Fibroblast of the conjunctiva (primary cell): ENCODE measurements around the gene CNGA3.

Experiments
- DNase-seq: peaks from one replicate; pipeline ENCODE4 v3.0.0-alpha.2; 2010; ENCODE audit warnings: low read depth

CNGA3 gene

DNA sequence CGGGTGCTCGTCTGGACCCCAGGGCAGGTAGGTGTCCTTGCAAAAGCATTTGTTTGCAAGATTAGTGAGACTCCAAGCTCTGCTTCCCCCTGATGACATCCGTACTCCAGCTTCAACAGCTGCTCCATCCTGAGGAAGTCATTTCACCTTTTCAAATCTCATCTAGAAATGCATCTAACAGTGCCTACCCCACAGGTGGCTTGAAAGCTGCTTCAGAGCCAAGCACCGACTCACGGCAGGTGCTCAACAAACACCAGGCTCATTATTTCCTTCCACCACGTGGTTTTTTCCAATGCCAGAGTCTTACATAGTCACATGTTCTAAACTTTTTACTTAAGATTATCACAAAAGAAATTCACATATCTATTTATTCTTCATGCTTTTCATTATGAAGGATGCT lies 31.9 kb downstream of the CNGA3 start:
- no peak for DNase-seq

DNA sequence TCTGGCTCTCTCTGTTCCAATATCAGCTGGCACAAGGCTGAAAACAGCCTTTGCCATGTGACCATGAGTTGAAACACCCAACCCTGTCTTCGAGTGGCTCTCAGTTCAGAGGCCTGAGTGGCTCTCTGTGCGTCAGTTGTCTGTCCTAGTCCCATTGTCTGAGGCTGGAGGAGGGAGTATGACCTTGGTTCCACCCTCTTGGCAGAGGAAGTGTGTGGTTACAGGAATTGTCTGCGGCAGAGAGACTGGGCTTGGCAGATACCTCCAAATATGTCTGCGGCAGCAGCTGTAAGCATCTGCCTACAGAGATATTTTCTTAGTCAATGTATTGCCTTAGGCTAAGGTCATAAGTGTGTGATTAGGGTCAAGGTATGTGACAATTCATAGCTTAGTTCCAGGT lies 32.6 kb downstream of the CNGA3 start:
- DNase-seq = no peak

- DNase-seq = no peak
Observed at GRCh38 chr2:98379311-98380202, 33.3 kb downstream of the CNGA3 start.

DNA sequence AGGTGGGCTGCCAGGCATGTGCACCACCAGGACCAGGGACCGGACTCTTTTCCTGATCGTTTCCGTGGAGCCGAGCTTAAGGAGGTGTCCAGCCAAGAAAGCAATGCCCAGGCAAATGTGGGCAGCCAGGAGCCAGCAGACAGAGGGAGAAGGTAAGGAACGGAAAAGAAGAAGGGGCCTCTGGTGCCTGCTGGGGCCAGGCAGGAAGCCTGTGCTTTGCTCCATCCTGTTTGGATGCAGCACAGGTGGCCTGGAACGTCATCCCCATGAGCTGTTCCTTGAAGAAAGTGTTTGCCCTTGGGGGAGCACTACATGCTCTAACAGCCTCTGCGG lies 33.9 kb downstream of the CNGA3 start:
- DNase-seq = no peak

DNA sequence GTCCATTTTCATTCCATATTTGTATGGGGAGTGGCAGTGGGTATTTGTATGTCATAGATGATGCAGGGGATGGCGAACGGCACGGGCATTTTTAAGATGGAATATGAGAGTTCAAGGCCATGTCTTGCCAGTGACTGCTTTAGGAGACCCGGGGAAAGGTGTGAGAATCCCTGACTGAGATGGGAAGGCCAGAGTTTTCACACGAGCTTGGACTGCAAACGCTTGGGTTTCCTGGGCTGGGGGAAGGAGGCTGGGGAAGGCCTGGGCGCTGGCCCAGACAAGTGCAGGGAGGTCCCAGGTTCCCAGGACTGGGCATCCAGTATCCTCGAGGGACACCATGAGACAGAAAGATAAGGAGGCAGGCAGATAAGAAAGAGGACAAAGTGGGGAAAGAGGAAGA lies 35.2 kb downstream of the CNGA3 start:
- DNase-seq = no peak

- DNase-seq = no peak
Observed at GRCh38 chr2:98382086-98382485, 35.8 kb downstream of the CNGA3 start.

GRCh38 chr2:98382739-98383138 lies 36.5 kb downstream of the CNGA3 start:
- DNase-seq = no peak

DNA sequence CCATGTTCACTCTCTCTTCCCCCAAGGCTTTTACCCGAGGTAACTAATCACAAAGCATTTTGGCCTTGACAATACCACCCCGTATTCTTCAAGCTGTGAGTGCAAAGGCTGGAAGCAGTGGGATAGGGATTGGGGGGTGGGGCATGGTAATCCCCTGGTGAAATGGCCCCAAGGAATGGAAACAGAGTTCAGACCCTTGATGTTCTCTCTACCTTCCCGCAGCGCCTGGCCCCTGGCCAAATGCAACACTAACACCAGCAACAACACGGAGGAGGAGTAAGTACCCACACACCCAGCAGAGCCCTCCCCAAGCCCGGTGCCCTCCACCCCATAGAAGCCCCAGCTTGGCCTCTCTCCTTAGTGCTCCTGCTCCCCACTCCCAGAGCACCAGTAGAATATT lies 36.9 kb downstream of the CNGA3 start:
- no peak for DNase-seq

DNA sequence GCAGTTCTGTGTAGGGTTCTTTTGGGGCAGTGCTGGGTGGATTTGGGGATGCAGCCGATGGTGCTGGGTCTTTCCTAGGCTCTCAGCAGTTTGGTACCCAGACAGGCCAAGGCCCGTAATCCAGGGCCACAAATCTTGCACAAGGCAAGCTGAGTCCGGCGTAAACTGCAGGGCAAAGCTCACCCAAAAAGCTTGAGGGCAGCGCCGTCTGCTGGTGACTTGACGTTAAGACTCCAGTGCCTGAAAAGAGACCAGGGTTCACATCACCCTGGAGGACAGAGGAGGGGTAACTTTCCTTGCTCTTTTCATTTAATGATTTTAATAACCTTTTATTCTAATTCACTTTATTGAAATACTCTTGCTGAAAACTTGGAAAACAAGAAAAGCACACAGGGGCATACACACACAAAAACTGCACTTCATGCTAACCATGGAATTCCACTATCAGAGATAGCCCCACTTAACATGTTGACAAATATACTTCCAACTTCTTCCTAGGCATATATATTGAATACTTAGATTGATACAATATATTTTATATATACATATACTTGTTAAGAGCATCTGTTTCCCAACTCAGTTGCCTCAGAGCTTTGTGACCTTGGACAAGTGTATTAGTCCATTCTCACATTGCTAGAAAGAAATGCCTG lies 38.9 kb downstream of the CNGA3 start:
- DNase-seq = peak; percentile 60

DNA sequence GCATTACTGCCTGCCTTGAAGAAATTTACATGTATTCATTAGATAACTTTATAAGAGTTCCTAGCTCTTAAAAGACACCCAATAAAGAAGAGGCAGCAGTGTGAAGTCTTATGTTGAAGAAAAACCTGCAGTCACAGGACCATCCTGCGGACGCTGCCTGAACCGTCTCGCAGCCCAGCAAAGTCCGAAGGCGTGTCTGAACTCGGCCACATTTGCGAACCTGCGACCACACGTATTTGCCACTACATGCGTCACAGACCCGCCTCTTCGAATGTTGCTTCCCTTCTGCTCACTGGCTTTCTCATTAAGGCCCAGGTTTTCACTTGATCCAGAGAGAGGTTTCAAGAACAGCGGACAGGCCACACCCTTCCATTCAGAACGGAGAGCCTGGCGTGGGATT lies 41.2 kb downstream of the CNGA3 start:
- DNase-seq = no peak

GRCh38 chr2:98388081-98388480 lies 41.8 kb downstream of the CNGA3 start:
- DNase-seq = no peak

DNA sequence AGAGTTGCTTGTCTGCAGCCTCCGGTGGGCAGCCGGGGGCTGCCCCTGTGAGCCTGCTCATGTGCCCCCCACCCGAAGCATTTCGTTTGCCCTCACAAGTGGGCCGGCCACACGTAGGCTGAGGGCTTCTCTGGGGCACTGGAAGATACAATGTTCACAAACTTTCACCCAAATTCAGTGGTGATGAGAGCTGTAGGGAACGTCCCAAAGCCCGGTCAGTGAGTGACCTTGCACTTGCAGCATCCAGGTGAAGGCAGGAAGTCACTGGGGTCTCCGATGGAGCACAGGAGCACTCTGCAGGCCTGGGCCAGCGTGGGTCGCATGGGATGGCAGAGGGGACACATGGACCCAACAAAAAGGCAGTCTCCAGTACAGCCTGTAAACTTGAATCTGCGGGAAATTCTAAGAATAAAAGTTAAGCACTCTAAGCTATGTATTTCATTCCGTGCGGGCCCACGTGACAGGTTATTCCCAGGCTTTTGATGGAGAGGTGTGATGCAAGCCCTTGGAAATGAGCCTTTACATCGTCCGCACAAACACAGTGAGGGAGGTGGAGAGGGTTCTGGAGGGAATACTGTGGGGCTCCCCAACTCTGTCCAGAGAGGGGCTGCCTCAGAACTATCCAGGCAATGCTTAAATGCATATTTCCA lies 42.5 kb downstream of the CNGA3 start:
- no peak for DNase-seq

DNA sequence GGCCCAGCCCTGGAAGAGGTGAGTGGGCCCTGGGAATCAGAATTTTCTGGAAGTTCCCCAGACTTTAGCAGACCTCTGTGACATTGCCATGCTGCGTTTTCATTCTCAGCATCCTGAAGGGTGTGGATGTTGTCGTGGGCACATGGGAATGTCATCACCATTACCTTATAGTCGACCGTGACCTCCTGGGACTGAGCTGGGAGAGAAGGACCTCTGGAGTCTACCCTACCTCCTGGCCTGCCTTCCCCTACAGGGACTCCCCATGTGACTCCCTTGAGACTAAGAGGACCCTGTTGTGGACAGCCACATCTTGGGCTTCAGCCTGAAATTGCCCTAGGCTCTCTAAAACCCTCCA lies 43.0 kb downstream of the CNGA3 start:
- DNase-seq = no peak

GRCh38 chr2:98390571-98391476 lies 44.6 kb downstream of the CNGA3 start:
- no peak for DNase-seq

- DNase-seq = no peak
Observed at GRCh38 chr2:98391581-98392270, 45.5 kb downstream of the CNGA3 start.

DNA sequence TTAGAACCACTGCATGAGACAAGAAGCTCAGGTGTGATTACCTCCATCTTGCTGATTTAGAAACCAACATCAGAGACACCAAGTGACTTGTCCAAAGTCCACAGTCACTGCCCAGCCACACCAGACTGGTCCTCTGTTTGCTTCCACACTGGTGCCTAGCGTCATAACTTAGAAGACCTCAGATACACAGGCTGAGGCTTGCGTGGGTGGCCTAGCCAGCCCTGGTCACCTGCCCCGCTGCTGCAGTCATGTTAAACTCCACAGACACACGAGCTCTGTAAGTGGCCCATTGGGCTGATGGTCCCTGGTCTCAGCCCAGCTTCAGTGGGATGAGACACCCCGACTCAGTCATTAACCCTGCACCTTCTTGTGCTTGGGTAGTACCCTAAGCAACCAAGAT lies 47.1 kb downstream of the CNGA3 start:
- DNase-seq = no peak

- no peak for DNase-seq
Observed at GRCh38 chr2:98394595-98395153, 48.4 kb downstream of the CNGA3 start.

DNA sequence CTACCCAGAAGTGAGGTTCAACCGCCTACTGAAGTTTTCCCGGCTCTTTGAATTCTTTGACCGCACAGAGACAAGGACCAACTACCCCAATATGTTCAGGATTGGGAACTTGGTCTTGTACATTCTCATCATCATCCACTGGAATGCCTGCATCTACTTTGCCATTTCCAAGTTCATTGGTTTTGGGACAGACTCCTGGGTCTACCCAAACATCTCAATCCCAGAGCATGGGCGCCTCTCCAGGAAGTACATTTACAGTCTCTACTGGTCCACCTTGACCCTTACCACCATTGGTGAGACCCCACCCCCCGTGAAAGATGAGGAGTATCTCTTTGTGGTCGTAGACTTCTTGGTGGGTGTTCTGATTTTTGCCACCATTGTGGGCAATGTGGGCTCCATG lies 49.7 kb downstream of the CNGA3 start:
- no peak for DNase-seq

DNA sequence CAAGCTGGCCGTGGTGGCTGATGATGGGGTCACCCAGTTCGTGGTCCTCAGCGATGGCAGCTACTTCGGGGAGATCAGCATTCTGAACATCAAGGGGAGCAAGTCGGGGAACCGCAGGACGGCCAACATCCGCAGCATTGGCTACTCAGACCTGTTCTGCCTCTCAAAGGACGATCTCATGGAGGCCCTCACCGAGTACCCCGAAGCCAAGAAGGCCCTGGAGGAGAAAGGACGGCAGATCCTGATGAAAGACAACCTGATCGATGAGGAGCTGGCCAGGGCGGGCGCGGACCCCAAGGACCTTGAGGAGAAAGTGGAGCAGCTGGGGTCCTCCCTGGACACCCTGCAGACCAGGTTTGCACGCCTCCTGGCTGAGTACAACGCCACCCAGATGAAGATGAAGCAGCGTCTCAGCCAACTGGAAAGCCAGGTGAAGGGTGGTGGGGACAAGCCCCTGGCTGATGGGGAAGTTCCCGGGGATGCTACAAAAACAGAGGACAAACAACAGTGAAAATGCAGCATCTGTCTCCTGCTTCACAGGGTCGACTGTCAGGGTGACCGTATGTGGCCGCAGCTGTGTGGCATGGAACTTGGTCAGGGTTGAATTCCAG lies 50.6 kb downstream of the CNGA3 start:
- DNase-seq = no peak

- no peak for DNase-seq
Observed at GRCh38 chr2:98399140-98399539, 52.9 kb downstream of the CNGA3 start.

- no peak for DNase-seq
Observed at GRCh38 chr2:98403878-98404277, 57.6 kb downstream of the CNGA3 start.
